Ectodermal cell (in vitro differentiated cells): ENCODE results near the gene DDX56.

Experiments
- H3K27ac ChIP-seq: 2 replicates; pipeline ENCODE4 v1.7.0; 2013; ENCODE audit warnings: mild to moderate bottlenecking, low read depth, low read length; ENCODE audit not compliant: insufficient read depth, poor library complexity, severe bottlenecking
- H3K27me3 ChIP-seq: 2 replicates; pipeline ENCODE4 v1.7.0; 2013; ENCODE audit warnings: mild to moderate bottlenecking, low read length; ENCODE audit not compliant: insufficient read depth, control insufficient read depth, poor library complexity, severe bottlenecking
- H3K36me3 ChIP-seq: one replicate; pipeline ENCODE4 v1.7.0; 2013; ENCODE audit warnings: low read length; ENCODE audit not compliant: control insufficient read depth, insufficient read depth
- H3K4me1 ChIP-seq: one replicate; pipeline ENCODE4 v1.7.0; 2013; ENCODE audit warnings: low read length; ENCODE audit not compliant: control insufficient read depth, insufficient read depth
- H3K4me3 ChIP-seq: 2 replicates; pipeline ENCODE4 v1.7.0; 2013; ENCODE audit warnings: low read depth, low read length, control low read depth; ENCODE audit not compliant: insufficient read depth
- H3K9me3 ChIP-seq: 2 replicates; pipeline ENCODE4 v1.7.0; 2013; ENCODE audit warnings: mild to moderate bottlenecking, low read length, moderate library complexity; ENCODE audit not compliant: control insufficient read depth
- WGBS, 2 experiments: methylation state at CpG; one replicate each; pipeline ENCODE4 v1.1.7; 2013; ENCODE audit warnings: missing lambda C conversion rate in 2 of 2; 5-methylcytosine and 5-hydroxymethylcytosine counted together

The DDX56 gene

GRCh38 chr7:44521347-44522095, 52.2 kb downstream of the DDX56 start:
- no peaks in the 10 kb centered on the region for H3K27me3 ChIP-seq
- H3K4me3 ChIP-seq: no peak overlapping the region
- 91 to 92% methylated on average over 15 of the region's 15 CpGs for WGBS, 2 experiments
- no peaks in the 10 kb centered on the region for H3K9me3 ChIP-seq
- H3K36me3 ChIP-seq: no peaks in the 10 kb centered on the region
- H3K4me1 ChIP-seq: no peaks in the 10 kb centered on the region
- H3K27ac ChIP-seq: no peak overlapping the region

GRCh38 chr7:44520574-44520973, 53.1 kb downstream of the DDX56 start:
- no peaks in the 10 kb centered on the region for H3K36me3 ChIP-seq
- H3K27ac ChIP-seq: no peak overlapping the region
- 84 to 88% methylated on average over 5 of the region's 5 CpGs for WGBS, 2 experiments
- H3K27me3 ChIP-seq: no peaks in the 10 kb centered on the region
- H3K4me3 ChIP-seq: no peak overlapping the region
- H3K4me1 ChIP-seq: no peaks in the 10 kb centered on the region
- H3K9me3 ChIP-seq: no peaks in the 10 kb centered on the region

DNA sequence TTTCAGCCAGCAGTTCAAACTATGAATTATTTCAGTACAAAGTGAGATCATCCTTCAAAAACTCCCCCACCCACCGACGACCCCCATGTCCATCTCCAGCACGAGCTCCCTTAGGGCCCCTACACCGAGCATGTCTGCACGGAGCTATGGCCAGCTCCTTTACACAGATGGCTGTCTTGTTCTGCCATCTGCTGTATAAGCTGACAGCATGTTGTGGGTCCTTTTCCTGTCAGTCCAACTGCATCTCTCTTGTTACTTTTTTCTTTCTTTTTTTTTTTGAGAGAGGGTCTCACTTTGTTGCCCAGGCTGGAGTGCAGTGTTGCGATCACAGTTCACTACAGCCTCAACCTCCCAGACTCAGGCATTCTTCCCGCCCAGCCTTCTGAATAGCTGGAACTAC, 54.2 kb downstream of the DDX56 start:
- Histone ChIP-seq H3K4me1 (no peaks in the 10 kb centered on the region), H3K27ac (no peak overlapping the region), H3K27me3 (no peaks in the 10 kb centered on the region), H3K9me3 (no peaks in the 10 kb centered on the region), H3K4me3 (no peak overlapping the region), H3K36me3 (no peaks in the 10 kb centered on the region)
- 86 to 91% methylated on average over 7 of the region's 7 CpGs for WGBS, 2 experiments

- 77 to 87% methylated on average over 3 of the region's 3 CpGs for WGBS, 2 experiments
- H3K9me3 ChIP-seq: no peaks in the 10 kb centered on the region
- H3K4me1 ChIP-seq: no peaks in the 10 kb centered on the region
- no peaks in the 10 kb centered on the region for H3K27me3 ChIP-seq
- H3K4me3 ChIP-seq: no peak overlapping the region
- H3K36me3 ChIP-seq: no peaks in the 10 kb centered on the region
- no peak overlapping the region for H3K27ac ChIP-seq
These were observed 54.9 kb downstream of the DDX56 start for GRCh38 chr7:44518761-44519160.

DNA sequence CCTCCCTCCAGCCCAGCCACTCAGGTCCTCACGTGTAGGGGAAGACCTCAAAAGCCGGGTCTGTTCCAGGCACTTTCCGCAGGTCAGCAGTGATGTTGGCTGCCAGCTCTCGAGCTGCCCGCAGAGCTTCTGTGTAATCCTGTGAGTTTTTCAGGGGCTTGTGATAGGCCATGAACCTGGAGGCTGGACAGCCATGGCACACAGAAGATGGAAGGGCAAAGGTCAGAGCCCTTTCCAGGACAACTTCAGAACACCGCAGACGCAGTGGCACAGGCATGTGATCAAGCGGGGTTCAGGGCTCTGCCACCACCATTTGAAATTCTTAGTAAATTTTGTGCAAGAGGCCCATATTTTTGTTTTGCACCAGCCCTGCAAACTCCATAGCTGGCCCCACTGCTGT, 56.5 kb downstream of the DDX56 start:
- H3K36me3 ChIP-seq: no peaks in the 10 kb centered on the region
- H3K4me1 ChIP-seq: no peaks in the 10 kb centered on the region
- no peak overlapping the region for H3K27ac ChIP-seq
- H3K27me3 ChIP-seq: no peaks in the 10 kb centered on the region
- WGBS, 2 experiments: 89 to 92% methylated on average over 8 of the region's 8 CpGs
- H3K9me3 ChIP-seq: no peaks in the 10 kb centered on the region
- no peak overlapping the region for H3K4me3 ChIP-seq
